HG03521 (cell line): Measurements from ENCODE around the gene C20orf96.
"Not testable (repeated sequence)": the region's sequence is repeated elsewhere in the genome, so short reads cannot be mapped to it uniquely, and the experiment has no call there.

ENCODE experiments used
- ATAC-seq: cut with Tn5 transposase; IDR thresholded peaks from one replicate; pipeline ENCODE4 v1.9.1; 2021; ENCODE audit warnings: mild to moderate bottlenecking, moderate library complexity; ENCODE audit not compliant: unreplicated experiment

The C20orf96 gene

GRCh38 chr20:242905-243304, 47.6 kb downstream of the C20orf96 start:
- no peak for ATAC-seq

- ATAC-seq, result no peak
Measured at GRCh38 chr20:237929-238328, 52.6 kb downstream of the C20orf96 start.

- no peak for ATAC-seq
Measured at GRCh38 chr20:237489-237888, 53.1 kb downstream of the C20orf96 start.

- ATAC-seq, result no peak
Measured at GRCh38 chr20:235891-236290, 54.7 kb downstream of the C20orf96 start.

- no peak for ATAC-seq
Measured at GRCh38 chr20:227439-228105, 63.0 kb downstream of the C20orf96 start.

GRCh38 chr20:226958-227357, 63.6 kb downstream of the C20orf96 start, which contains the start of gene DEFB129:
TSS of gene DEFB129 (plus strand) at chr20:227258. CDS start at chr20:227289, 31 bp downstream.
- ATAC-seq, result no peak

- ATAC-seq, result not testable (repeated sequence)
Measured at GRCh38 chr20:225879-226278, 64.7 kb downstream of the C20orf96 start.

GRCh38 chr20:221258-221830, 69.2 kb downstream of the C20orf96 start:
- ATAC-seq, result no peak
